ENCODE data around the gene IFNG-AS1.

Gene IFNG-AS1

GRCh38 chr12:68063900-68064590, 74.8 kb downstream of the IFNG-AS1 start:
- DNase-seq (ENCODE audit: extremely low read depth, low read depth), result no peak
- TF ChIP-seq, protein P1, sequence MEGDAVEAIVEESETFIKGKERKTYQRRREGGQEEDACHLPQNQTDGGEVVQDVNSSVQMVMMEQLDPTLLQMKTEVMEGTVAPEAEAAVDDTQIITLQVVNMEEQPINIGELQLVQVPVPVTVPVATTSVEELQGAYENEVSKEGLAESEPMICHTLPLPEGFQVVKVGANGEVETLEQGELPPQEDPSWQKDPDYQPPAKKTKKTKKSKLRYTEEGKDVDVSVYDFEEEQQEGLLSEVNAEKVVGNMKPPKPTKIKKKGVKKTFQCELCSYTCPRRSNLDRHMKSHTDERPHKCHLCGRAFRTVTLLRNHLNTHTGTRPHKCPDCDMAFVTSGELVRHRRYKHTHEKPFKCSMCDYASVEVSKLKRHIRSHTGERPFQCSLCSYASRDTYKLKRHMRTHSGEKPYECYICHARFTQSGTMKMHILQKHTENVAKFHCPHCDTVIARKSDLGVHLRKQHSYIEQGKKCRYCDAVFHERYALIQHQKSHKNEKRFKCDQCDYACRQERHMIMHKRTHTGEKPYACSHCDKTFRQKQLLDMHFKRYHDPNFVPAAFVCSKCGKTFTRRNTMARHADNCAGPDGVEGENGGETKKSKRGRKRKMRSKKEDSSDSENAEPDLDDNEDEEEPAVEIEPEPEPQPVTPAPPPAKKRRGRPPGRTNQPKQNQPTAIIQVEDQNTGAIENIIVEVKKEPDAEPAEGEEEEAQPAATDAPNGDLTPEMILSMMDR (IDR thresholded peaks at IDR 0.05; ENCODE audit: low read depth, low read length, missing control alignments), result no peak
- no peak overlapping the region for H3K4me3 ChIP-seq (replicated peaks; ENCODE audit: low read depth, low read length)

DNA sequence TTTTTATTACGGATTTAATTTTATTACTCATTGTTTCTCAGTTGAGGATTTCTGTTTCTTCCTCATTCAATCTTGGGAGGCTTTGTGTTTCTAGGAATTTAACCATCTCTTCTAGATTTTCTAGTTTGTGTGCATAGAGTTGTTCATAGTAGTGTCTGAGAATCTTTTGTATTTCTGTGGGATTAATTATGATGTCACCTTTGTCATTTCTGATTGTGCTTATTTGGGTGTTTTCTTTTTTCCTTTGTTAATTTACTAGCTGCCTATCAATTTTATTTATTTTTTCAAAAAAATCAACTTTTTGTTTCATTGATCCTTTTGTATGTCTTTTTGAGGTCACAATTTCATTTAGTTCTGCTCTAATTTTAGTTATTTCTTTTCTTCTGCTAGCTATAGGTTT, 75.9 kb downstream of the IFNG-AS1 start:
- DNase-seq (ENCODE audit: extremely low read depth, low read depth), result no peak
- TF ChIP-seq, protein P1 (IDR thresholded peaks at IDR 0.05; ENCODE audit: low read depth, low read length, missing control alignments), result no peak
- H3K4me3 ChIP-seq (replicated peaks; ENCODE audit: low read depth, low read length), result no peak overlapping the region

- no peak for DNase-seq (ENCODE audit: extremely low read depth, low read depth)
- TF ChIP-seq, protein P1 (IDR thresholded peaks at IDR 0.05; ENCODE audit: low read depth, low read length, missing control alignments), result no peak
- no peak overlapping the region for H3K4me3 ChIP-seq (replicated peaks; ENCODE audit: low read depth, low read length)
Observed at GRCh38 chr12:68065687-68066086, 76.4 kb downstream of the IFNG-AS1 start.

GRCh38 chr12:68067762-68068376, 78.6 kb downstream of the IFNG-AS1 start:
- H3K4me3 ChIP-seq (replicated peaks; ENCODE audit: low read depth, low read length), result no peak overlapping the region
- TF ChIP-seq, protein P1 (IDR thresholded peaks at IDR 0.05; ENCODE audit: low read depth, low read length, missing control alignments), result peak; percentile 53
- no peak for DNase-seq (ENCODE audit: extremely low read depth, low read depth)

DNA sequence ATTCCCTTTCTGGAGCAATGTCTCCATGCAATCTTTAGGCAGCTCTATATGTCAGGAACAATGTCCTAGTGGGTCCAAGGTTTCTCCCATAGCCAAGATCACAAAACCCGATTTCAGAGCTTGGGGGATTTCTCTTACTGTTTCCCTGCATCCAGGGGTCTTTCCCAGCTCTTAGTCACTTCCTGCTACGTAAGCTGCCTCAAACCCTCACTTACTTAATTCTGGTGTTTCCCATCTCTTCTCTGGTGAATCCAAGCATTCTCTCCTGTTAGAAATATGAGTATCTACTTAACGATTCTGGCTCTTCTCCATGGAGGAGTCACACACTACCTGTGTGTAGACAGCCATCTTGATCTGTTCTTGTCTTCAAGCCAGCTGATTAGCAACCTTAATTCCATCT, 80.0 kb downstream of the IFNG-AS1 start:
- TF ChIP-seq, protein P1 (IDR thresholded peaks at IDR 0.05; ENCODE audit: low read depth, low read length, missing control alignments), result no peak
- no peak for DNase-seq (ENCODE audit: extremely low read depth, low read depth)
- no peak overlapping the region for H3K4me3 ChIP-seq (replicated peaks; ENCODE audit: low read depth, low read length)

All from HFF-Myc (cell line).